HTR-8/SVneo (cell line): Measurements from ENCODE around the gene SREBF1.

Source experiments
- DNase-seq: peaks from one replicate; pipeline ENCODE4 v3.0.0; 2011; ENCODE audit warnings: low spot score, mixed read lengths; ENCODE audit not compliant: insufficient read length
- FAIRE-seq: peaks from 2 replicates; lab custom pipeline; 2011; peaks lifted over from hg19 to GRCh38; lab: Jason Lieb, UNC

The SREBF1 gene

DNA sequence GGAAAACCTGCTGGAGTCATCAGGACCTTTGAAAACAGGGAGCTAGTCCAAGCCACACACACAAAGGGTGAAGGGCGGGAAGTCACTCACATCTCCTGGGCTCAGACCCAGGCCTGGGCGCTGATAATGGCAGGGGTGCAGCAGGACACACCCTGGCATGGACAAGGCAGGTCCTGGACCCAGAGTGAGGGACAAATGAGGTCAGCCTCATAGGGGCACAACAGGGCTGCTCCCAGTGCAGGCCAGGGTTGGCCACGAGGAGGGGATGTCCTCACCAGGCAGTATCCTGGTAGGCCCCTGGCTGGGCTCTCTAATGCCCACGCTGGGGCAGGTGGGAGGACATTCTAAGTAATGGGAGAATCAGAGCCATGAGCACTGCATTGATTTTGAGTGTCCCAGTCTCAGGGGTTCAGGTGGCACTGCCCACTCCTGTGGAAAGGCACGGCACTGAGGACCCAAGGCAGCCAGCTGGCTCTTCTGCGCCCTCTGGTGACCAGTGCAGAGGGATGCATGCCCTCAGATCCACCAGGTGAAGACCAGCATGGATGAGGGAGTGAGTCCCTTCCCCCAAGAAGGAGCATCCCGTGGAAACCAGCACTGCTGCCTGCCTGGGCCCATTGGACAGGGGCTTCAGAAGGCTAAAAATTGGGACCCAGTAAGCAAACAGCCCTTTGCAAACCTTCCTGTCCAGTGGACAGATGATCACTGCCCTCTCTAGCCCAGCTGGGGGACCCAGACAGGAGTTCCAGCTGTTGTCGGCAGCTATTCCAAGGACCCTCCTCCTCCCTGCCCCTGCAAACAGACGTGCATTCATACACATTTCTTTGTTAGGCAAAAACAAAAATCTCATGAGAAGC, 23.4 kb upstream of the SREBF1 start:
- peak; percentile 98 for FAIRE-seq
- peak; percentile 93 for DNase-seq

DNA sequence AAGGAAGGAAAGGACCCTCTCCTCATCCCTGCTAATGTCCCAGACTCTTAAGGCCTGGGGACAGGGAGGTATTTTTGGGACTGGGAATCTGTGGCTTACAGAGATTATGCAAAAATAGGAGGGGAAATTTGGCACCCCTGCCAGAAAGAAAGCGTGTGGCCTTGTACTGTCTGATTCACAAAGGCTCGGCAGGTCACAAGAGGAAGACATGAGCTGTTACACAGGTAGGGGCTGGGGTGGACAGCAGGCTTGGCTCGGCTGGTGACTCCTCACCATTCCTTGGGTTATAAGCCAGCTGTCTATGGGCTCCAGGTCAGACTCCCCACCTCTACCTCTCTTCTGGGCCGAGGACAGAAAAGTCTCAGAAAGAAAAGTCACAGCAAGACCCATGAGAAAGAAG, 20.7 kb upstream of the SREBF1 start:
- DNase-seq = no peak
- no peak for FAIRE-seq

DNA sequence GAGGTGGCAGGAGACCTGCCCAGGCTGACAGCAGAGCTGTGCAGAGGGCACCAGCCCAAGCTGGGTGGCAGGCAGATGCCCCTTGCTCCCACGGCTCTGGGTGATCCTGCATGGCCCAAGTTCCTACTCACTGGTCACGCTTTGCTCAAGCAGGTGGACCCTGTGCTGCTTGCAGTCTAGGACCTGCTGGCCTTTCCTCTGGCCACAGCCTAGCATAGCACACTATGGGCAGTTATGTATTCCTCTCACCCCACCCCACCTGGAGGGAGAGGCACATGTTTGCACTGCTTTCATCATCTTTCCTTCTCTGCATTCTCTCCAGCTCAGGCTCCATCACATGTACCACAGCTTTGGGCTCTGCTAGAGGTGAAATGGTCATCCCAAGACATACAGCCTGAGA, 19.6 kb upstream of the SREBF1 start:
- peak; percentile 74 for FAIRE-seq
- DNase-seq = no peak

DNA sequence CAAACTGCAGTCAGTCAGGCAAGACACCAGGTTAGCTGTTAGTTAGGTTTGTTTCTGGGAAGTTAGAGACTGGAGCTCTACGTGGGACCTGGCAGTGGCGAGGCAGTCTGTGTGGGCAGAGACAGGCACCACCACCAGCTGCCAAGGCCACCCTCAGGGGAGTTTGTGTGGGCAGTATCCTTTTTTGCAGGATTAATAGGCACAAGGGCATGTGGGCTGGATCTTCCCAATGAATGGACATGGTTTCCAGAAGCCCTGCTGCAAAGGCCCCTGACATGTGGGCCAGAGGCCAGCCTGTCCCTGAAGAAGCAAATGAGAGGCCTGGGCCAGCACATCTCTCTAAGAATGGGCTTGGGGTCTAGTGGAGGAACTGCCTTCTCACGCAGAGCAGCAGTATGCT, 19.2 kb upstream of the SREBF1 start:
- no peak for FAIRE-seq
- no peak for DNase-seq

DNA sequence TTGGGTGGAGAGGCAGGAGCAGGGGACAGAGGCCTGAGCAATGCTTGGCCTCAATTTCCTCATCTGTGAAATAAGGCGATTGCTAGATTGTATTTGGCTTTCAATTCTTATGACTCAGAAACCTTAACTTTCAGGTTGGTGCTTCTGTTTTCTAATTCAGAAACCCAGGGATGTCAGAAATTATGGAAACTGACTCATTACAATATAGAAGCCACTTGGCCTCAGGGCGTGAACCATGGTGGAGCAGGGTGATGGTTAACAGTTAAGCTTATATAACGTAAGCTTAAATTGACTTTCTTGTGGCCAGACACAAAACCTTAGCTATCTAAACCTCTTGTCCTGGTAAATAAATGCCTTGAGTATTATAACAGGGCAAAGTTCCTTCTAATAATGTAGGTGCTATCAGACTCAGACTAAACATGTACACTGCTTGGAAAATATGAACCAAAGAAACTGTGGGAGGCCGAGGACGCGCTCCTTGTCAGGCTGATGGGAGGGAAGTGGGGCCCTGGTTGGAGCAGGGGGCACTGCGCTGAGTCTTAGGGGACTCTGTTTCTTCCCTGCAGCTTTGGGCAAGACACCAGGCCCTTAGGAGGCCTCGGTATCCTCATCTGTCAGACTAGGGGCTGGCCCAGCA, 17.1 kb upstream of the SREBF1 start:
- FAIRE-seq (no peak), DNase-seq (no peak)

DNA sequence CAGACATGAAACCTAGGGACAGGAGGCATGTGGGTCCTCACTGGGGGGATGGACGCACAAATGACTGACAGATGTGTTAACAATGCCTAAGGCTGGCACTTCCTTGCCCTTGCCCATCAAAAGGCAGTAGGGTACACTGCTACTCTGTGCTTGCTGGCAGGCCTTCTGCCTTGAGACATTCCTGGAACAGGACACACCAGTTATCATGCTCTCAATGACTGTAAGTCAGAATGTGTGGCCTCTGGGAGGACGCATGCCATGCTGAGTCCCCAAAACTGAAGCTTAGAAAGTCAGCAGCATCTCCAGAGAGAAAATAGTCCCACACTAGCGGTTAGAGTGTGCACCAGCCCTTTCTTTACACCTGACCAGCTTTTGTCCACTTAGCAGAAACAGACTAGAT, 16.1 kb upstream of the SREBF1 start:
- FAIRE-seq (no peak), DNase-seq (no peak)

DNA sequence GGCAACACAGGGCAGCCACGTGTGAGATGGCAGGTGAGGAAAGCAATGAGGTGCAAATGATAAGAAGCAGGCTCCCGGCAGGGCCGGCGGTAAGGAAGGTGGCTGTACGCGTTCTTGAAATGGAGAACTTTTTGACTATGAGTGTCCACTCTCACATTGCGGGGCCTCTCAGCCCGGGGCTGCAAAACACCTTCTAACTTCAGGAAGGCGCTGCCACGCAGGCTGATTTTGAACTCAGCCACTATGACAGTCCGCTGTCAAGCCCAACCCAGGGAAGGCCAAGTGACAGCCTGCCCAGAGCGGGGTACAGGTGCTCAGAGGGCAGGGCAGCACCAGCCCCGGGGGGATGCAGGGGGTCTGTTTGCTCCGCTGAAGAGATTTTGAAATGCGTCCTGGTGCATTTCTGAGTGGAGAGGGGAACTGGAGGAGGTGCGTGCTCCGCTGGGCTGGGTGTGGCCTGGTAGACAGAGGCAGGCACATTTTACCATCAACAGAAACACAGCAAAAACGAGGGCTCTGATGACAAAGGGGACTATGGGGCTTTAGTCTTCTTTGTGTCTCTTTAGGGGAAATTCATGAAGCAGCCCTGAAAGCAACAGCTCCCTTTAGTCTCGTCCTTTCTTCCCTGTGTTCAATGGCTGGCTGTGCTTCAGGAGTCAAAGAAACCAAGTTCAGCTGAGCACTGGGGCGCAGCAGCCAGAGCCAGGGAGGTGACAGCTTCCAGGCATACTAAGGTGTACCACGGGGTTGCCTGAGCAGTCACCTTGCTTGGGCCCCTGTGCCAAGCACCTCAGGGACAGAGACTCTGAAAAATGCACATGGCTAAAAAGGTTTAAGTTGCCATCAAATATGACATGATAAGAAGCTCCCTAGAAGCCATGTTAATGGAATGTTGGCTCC, 14.6 kb upstream of the SREBF1 start:
- no peak for DNase-seq
- no peak for FAIRE-seq

DNA sequence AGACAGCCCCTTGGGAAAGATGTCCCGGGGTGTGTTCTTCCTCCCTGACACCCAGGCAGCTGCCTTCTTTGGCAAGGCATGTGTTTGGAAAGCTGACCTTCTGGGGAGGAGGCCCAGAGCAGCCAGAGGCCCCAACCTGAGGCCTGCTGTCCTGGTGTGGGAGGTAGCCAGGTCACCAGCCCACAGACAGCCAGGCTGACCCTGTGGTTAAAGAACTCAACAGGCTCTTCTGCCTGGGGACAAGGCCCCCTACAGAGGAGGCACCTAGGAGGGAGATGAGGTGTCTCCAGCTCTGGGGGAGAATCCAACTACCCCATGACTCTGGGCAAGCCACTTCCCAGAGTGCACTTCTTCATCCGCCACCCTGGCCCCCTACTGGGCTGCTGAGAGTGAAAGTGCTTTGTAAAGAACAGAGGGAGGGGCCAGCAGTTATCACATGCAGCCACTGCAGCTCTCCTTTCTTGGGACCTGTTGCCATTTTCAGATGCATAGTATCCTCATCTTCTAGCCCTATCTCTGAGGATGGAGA, 13.1 kb upstream of the SREBF1 start:
- FAIRE-seq = no peak
- no peak for DNase-seq

DNA sequence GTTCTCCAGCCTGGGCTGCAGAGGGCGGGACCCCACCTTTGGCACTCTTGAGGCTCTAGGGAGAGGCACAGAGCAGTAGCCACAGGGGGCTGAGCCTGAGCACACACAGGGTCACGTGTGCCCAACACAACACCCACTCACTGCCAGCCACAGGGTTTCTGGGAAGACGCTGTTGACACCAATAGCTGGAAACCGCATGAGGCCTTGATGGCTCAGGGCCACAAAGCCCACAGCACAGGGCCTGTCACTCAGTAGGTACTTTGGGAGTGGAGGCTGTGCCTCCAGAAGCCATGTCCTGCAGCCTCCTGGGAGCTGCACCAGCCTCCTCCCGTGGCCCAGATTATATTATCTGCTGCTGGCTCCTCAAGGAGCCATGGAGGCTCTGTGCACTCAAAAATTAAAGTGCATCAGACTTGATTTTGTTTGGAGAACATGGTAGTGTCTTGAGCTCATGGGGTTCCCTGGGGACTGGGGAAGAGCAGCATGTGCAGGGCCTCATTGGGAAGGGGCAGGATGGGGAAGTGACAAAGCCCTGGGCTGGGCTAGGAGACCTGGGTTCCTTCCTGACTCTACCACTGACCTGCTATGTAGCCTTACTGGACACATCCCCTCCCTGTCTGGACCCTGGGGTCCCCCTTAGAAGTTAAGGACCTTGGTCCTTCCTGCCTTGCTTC, 12.5 kb upstream of the SREBF1 start:
- no peak for DNase-seq
- no peak for FAIRE-seq

DNA sequence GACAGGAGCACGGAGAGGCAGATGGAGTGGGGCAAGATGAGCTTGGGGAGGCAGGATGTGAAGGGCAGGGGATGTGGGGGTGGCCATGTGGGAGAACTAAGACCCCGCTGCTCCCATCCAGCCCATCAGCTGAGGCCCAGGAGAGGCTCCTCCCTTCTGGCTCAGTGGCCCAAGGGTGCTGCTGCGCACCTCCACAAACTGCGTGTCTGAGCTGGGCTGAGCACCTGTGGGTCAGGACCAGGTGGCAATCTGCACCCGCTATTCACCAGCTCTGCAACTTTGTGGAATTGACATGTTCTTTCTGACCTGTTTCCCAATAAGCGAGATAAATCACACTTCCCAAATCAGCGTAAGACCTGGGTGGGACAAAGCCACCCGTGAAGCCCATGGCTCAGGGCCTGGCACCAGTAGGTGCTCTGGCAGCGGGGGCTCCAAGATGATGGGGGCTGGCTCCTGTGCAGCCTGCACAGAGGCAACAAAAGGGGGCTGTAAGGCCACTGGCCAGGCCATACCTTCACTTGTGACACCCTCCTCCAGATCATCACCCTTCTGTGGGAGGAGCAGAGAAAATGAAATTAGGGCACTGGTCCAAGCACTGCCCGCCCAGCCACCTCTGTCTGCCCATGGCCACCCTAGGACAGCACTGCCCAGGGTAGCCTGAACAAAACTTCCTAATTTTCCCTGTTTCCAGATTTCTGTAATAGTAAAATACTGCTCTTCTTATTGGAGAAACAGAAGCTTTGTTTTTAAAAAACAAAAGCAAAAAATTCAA, 11.7 kb upstream of the SREBF1 start:
- no peak for DNase-seq
- peak; percentile 16 for FAIRE-seq

DNA sequence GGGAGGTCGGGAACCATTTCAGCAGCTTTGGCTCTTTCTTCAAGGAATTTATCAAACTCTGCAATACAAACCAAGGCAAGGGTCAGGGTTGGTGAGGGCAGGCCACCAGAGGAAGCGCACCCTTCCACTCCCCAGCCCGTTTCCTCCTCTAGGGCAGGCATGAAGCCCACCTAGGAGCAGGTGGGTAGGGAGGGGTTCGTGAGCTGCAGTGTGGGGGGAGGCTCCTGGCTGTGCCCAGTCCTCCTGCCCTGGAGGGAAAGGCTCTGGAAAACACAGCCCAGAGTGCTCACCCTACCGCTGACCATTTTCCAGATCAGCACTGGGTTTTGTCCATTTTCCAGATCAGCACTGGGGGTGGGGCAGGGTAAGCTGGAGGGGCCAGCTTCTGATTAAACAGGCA, 10.9 kb upstream of the SREBF1 start:
- no peak for FAIRE-seq
- no peak for DNase-seq

DNA sequence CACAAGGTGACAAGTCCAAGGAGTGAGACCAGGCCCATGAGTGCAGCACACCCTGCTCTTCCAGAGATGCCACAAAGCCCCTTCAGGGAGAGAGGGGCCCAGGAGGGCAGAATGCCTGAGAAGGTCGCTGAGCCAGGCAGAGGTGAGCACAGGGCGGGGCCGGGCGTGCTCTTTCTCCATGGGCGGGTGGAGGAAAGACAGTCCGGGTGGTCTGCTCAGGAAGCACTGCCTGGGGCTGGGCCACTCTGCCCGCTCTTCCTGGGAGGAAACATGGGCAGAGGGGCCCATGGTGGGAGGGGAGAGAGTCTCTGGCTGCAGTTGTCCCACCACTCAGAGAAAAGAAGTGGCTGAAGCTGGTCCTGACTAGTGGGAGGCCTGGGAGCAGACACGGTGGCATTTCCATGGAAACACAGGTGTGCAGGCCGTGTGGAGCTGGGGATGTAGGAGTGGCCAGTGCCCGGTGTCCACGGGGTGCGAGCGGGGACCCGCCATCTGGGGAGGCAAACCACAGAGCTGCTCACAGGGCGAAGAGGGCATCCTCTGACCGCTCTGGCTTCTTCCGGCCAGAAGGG, 10.4 kb upstream of the SREBF1 start:
- no peak for DNase-seq
- no peak for FAIRE-seq

DNA sequence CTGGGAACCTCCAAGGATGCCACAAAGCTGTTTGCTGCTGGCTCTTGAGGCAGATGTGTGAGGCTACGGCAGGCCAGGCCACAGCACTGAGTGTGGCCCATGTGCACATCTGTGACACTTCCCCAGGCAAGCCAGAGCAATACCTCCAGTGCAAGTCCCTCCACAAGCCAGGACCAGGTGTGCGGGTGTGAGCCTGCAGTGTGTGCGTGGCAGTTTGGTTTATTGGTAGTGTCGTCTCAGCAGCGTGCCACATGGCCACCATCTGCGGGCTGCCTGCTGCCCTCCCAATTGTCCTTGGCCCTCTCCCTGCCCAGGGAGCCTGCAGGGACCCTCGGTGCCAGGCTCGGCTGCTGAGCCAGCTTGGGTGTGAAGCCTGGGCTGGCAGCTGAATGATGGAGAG, 9.9 kb upstream of the SREBF1 start:
- DNase-seq = no peak
- FAIRE-seq = no peak

DNA sequence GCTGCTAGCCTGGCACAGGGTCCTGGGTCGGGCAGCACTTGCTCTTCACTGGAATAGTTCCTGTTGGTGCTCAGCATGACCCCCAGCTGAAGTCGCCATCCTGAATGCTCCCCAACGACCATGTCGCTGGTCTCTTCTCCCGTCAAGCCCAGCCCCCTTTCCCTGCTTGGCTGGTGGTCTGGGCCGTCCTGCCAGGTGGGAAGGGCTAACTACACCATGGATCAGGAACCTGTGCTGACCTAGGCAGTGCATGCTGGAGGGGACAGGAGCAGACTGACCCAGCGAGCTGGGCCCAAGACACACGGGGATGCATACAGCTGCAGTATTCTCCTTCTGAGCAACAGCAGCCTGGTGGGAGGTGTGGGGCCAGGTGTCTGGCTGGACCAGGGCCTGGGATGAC, 9.2 kb upstream of the SREBF1 start:
- peak; percentile 60 for FAIRE-seq
- no peak for DNase-seq

DNA sequence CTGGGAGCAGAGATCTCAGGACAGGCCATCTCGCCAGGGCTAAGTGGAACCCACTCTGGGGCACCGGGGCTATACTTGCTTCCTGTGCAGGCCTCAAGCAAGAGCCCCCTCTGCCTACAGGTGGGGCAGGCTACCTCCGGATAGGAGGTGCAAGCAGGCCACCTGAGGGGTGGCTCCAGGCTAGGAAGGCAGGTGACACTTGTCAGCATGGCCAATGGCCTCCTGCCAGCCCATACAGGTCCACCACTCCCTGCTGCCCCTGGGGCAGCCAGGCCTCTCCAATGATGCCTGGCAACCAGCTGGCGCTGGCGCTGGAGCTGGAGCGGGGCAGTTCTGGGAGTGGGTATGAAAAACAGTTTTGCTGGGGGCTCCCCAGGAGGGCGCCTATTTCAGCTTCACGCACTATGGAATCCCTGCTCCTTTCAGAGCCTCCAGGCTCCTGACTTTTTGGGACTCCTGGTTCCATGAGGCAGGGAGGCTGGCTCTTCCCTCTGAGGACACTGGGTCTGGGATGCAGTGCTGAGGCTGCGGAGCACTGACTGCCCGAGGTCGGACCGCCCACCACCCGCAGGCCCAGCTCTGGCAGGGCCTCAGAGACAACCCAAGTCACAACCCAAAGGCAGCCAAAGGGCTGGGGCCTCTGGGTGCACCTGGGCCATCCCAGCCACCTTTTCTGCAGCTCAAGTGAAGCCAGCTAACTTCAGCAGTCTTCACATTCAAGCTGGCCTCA, 8.4 kb upstream of the SREBF1 start:
- FAIRE-seq (no peak), DNase-seq (no peak)

DNA sequence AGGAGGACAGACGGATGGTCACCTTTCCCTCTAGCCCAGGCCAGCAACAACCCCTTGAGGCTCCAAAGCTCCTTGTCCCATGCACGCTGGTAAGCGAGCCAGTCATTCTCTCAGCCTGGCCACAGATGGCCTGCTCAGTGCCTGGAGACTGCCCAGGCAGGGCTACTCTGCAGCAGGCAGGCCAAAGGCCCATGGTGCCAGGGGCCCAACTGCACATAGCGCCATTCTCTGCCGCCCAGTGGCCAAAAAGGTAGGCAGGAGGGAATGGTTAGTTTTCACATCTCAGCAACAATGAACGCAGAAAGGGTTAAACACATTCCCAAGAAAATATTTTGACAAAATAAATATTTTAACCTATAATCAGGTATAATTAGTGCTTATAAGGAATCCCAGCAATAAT, 7.7 kb upstream of the SREBF1 start:
- FAIRE-seq (no peak), DNase-seq (no peak)

DNA sequence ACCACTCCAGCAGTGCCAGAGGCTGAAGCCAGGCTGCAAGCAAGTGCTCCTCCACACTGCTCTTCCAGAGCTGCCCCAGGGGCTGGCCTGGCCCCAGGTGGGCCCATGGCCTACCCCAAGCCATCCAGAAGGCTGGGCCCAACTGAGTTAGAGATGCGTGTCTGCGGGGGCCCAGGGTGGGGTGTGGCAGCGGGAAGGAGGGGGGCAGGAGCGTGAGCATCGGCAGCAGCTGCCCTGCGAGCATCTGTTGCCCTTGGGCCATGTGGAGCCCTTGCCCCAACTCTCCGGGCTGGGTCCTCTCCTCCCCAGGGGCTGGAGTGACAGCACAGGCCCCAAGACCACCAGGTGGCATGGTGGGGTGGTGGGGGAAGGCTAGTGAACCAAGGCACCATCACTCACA, 7.3 kb upstream of the SREBF1 start:
- DNase-seq (no peak), FAIRE-seq (no peak)

DNA sequence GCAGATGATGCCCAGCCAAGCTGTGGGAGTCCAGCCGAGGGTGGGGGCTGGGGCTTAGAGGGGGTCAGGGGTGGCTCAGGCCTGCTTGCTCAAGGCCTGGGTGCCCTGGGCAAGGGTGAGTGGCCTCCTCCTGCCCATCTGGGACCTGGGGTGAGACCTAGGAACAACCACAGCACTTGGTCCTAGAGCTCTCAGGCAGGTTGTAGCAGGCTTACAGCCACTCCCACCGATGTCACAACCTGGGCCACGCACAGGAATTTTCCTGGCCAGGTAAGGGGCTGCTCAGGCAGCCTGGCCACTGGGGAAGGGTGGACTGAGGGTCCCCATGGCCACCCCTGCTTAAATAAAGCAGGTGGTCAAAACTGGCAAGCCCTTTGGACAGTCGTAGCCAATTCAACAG, 6.3 kb upstream of the SREBF1 start:
- no peak for DNase-seq
- FAIRE-seq = peak; percentile 23
